Type B pancreatic cell (in vitro differentiated cells): ENCODE measurements around the gene NPB. TPM values are rescaled to one million over a fixed set of nuclear protein-coding genes. Genes with fewer than 3 reads are reported as not detected.

Experiments
- DNase-seq: peaks from one replicate; pipeline ENCODE4 v3.0.0; 2021; ENCODE audit warnings: mixed read lengths; ENCODE audit not compliant: unreplicated experiment; ENCODE audit errors: extremely low spot score
- H3K27ac Mint-ChIP-seq: 2 replicates; pipeline ENCODE4 v1.8.0; 2021; ENCODE audit warnings: mild to moderate bottlenecking, mixed read lengths
- H3K27me3 Mint-ChIP-seq: 2 replicates; pipeline ENCODE4 v1.8.0; 2021; ENCODE audit warnings: mixed read lengths
- H3K36me3 Mint-ChIP-seq: 2 replicates; pipeline ENCODE4 v1.8.0; 2021; ENCODE audit warnings: mixed read lengths
- H3K4me1 Mint-ChIP-seq: one replicate; pipeline ENCODE4 v1.8.0; 2021; ENCODE audit warnings: mixed read lengths; ENCODE audit not compliant: unreplicated experiment
- H3K4me3 Mint-ChIP-seq: 2 replicates; pipeline ENCODE4 v1.8.0; 2021; ENCODE audit warnings: mild to moderate bottlenecking, mixed read lengths
- H3K9me3 Mint-ChIP-seq: 2 replicates; pipeline ENCODE4 v1.8.0; 2021; ENCODE audit warnings: mixed read lengths
- total RNA-seq: library from RNA; stranded (reverse); gene quantifications from 2 replicates; pipeline ENCODE4 v1.2.1, GENCODE V29; 2021; ENCODE audit warnings: low replicate concordance
- TF ChIP-seq, protein P1 (sequence below): fragments of 200-600 bp; sonication (generic); conservative IDR thresholded peaks from 2 replicates; pipeline ENCODE4 v1.5.0; 2021; ENCODE audit warnings: antibody characterized with exemption, mild to moderate bottlenecking

NPB gene
- total RNA-seq, 1 donor from 2014 or later, result 2.5 TPM

DNA sequence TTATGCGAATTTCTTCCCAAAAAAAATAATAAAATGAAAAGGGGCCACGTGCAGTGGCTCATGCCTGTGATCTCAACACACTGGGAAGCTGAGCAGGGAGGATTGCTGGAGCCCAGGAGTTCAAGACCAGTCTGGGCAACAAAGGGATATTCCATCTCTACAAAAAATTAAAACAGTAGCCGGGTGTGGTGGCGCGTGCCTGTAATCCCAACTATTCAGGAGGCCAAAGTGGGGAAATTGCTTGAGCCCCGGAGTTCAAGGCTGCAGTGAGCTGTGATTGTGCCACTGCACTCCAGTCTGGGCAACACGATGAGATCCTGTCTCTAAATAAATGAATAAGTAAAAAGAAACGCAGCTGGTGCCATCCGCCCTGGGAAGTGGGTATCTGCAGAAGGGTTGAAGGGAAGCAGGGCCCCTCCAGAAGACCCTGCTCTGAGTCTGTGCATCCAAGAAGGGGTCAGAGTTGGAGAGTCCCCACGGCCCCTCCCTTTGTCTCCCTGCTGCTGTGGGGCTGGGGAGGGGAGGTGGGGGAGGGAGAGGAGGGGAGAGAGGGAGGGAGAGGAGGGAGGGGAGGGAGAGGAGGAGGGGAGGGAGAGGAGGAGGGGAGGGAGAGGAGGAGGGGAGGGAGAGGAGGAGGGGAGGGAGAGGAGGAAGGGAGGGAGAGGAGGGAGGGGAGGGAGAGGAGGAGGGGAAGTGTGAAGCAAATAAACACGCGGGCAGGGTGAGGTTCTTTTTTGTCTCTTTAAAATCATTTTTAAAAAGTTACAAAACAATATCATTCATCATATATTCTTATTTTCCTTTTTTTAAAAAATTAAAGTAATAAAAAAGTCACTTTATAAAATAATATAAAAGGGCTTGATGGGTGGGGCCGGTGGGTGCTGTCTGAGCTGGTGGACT is 50.0 kb downstream of the NPB start:
- no peaks in the 10 kb centered on the region for H3K4me1 Mint-ChIP-seq
- H3K36me3 Mint-ChIP-seq, result no peaks in the 10 kb centered on the region
- peaks cover 4% of the 10 kb centered on the region for H3K27me3 Mint-ChIP-seq
- no peak overlapping the region for H3K27ac Mint-ChIP-seq
- TF ChIP-seq, protein P1, sequence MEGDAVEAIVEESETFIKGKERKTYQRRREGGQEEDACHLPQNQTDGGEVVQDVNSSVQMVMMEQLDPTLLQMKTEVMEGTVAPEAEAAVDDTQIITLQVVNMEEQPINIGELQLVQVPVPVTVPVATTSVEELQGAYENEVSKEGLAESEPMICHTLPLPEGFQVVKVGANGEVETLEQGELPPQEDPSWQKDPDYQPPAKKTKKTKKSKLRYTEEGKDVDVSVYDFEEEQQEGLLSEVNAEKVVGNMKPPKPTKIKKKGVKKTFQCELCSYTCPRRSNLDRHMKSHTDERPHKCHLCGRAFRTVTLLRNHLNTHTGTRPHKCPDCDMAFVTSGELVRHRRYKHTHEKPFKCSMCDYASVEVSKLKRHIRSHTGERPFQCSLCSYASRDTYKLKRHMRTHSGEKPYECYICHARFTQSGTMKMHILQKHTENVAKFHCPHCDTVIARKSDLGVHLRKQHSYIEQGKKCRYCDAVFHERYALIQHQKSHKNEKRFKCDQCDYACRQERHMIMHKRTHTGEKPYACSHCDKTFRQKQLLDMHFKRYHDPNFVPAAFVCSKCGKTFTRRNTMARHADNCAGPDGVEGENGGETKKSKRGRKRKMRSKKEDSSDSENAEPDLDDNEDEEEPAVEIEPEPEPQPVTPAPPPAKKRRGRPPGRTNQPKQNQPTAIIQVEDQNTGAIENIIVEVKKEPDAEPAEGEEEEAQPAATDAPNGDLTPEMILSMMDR, result no peak
- no peaks in the 10 kb centered on the region for H3K9me3 Mint-ChIP-seq
- no peak for DNase-seq
- H3K4me3 Mint-ChIP-seq, result no peak overlapping the region

Other genes with a start within 250 kb of the NPB start
- gene PDE6G, start 245.7 kb upstream of the NPB start, total RNA-seq, result 0.97 TPM in 1 of 2 replicates, not detected in the other
- 24.0 and 28.1 TPM in 2 replicates for gene OXLD1, start 235.6 kb upstream of the NPB start, total RNA-seq
- 27.5 and 32.1 TPM in 2 replicates for gene CCDC137, start 235.5 kb upstream of the NPB start, total RNA-seq
- gene ARL16, start 218.4 kb upstream of the NPB start, total RNA-seq, result 41.5 and 47.2 TPM in 2 replicates
- gene HGS, start 218.2 kb upstream of the NPB start, total RNA-seq, result 115 and 119 TPM in 2 replicates
- 87.9 and 107 TPM in 2 replicates for gene MRPL12, start 198.9 kb upstream of the NPB start, total RNA-seq
- 23.8 and 27.6 TPM in 2 replicates for gene SLC25A10, start 190.0 kb upstream of the NPB start, total RNA-seq
- gene GCGR, start 98.1 kb upstream of the NPB start, total RNA-seq, result 1.2 and 1.7 TPM in 2 replicates
- 54.2 and 101 TPM in 2 replicates for gene MCRIP1, start 68.9 kb upstream of the NPB start, total RNA-seq
- gene PPP1R27, start 67.2 kb upstream of the NPB start, total RNA-seq, result not detected in 2 replicates
- gene P4HB, start 41.7 kb upstream of the NPB start, total RNA-seq, result 555 and 815 TPM in 2 replicates
- gene ARHGDIA, start 30.9 kb upstream of the NPB start, total RNA-seq, result 250 and 264 TPM in 2 replicates
- 102 and 124 TPM in 2 replicates for gene ALYREF, start 10.7 kb upstream of the NPB start, total RNA-seq
- 136 and 140 TPM in 2 replicates for gene ANAPC11, start 10.5 kb upstream of the NPB start, total RNA-seq
- gene PCYT2, start 9.2 kb downstream of the NPB start, total RNA-seq, result 46.8 and 50.4 TPM in 2 replicates
- 29.9 and 46.0 TPM in 2 replicates for gene SIRT7, start 15.9 kb downstream of the NPB start, total RNA-seq
- gene MAFG, start 25.5 kb downstream of the NPB start, total RNA-seq, result 22.4 and 30.0 TPM in 2 replicates
- gene PYCR1, start 35.1 kb downstream of the NPB start, total RNA-seq, result 110 and 127 TPM in 2 replicates
- gene MYADML2, start 45.0 kb downstream of the NPB start, total RNA-seq, result not detected in 2 replicates
- 1.9 and 3.2 TPM in 2 replicates for gene NOTUM, start 58.9 kb downstream of the NPB start, total RNA-seq
- 31.5 and 35.6 TPM in 2 replicates for gene ASPSCR1, start 75.4 kb downstream of the NPB start, total RNA-seq
- gene CENPX, start 120.6 kb downstream of the NPB start, total RNA-seq, result 60.4 and 69.3 TPM in 2 replicates
- gene LRRC45, start 121.1 kb downstream of the NPB start, total RNA-seq, result 27.6 and 29.4 TPM in 2 replicates
- 41.7 and 51.7 TPM in 2 replicates for gene RAC3, start 129.4 kb downstream of the NPB start, total RNA-seq
- gene DCXR, start 135.5 kb downstream of the NPB start, total RNA-seq, result 158 and 175 TPM in 2 replicates
- gene RFNG, start 149.6 kb downstream of the NPB start, total RNA-seq, result 35.9 and 43.4 TPM in 2 replicates
- 111 and 112 TPM in 2 replicates for gene GPS1, start 149.7 kb downstream of the NPB start, total RNA-seq
- gene DUS1L, start 163.6 kb downstream of the NPB start, total RNA-seq, result 97.0 and 97.1 TPM in 2 replicates
- 228 and 326 TPM in 2 replicates for gene FASN, start 196.0 kb downstream of the NPB start, total RNA-seq